ENCODE data around the gene MYL4. TPM values are rescaled to one million over a fixed set of nuclear protein-coding genes. Genes with fewer than 3 reads are reported as not detected.

The MYL4 gene
- total RNA-seq, 1 experiment from 2014 or later, result not detected

GRCh38 chr17:47250855-47251254 is 41.7 kb downstream of the MYL4 start:
- Histone ChIP-seq H3K9me3 (ENCODE audit: low read depth, low read length, poor library complexity, severe bottlenecking) (no peaks in the 10 kb centered on the region), H3K4me3 (ENCODE audit: low read depth, low read length, poor library complexity, severe bottlenecking) (no peak overlapping the region), H3K4me1 (ENCODE audit: insufficient read depth, low read length, poor library complexity, severe bottlenecking) (no peaks in the 10 kb centered on the region), H3K27ac (ENCODE audit: low read depth, low read length, poor library complexity, severe bottlenecking) (no peak overlapping the region), H3K36me3 (ENCODE audit: insufficient read depth, low read length, poor library complexity, severe bottlenecking) (no peaks in the 10 kb centered on the region), H3K27me3 (replicated peaks; ENCODE audit: insufficient read depth, low read depth, low read length, poor library complexity) (peaks cover 13% of the 10 kb centered on the region)
- POLR2A ChIA-PET (ENCODE audit: low non-redundant PET), result interaction anchor here (0.7 kb wide), 1 partner anchor 11 kb away, joined by 5 read pairs; no protein-coding TSS in a partner anchor
- intact Hi-C loops (cut with micrococcal nuclease; ENCODE audit: unreplicated experiment), result no loop called here
- BruUV-seq (replicated peaks), result no TSS peak
- DNase-seq (ENCODE audit: low spot score), result no peak
- no peak for TF ChIP-seq EZH2 (IDR thresholded peaks at IDR 0.05; ENCODE audit: borderline replicate concordance, low read depth, low read length, poor library complexity, severe bottlenecking)
- TF ChIP-seq CTCF (conservative IDR thresholded peaks at IDR 0.05; ENCODE audit: low read depth, low read length), result no peak
- CTCF ChIA-PET, result no interaction called here

- TF ChIP-seq EZH2 (IDR thresholded peaks at IDR 0.05; ENCODE audit: borderline replicate concordance, low read depth, low read length, poor library complexity, severe bottlenecking) (no peak), CTCF (conservative IDR thresholded peaks at IDR 0.05; ENCODE audit: low read depth, low read length) (no peak)
- DNase-seq (ENCODE audit: low spot score), result no peak
- ChIA-PET CTCF (no interaction called here), POLR2A (ENCODE audit: low non-redundant PET) (no interaction called here)
- no peak overlapping the region for H3K27ac ChIP-seq (ENCODE audit: low read depth, low read length, poor library complexity, severe bottlenecking)
- H3K9me3 ChIP-seq (ENCODE audit: low read depth, low read length, poor library complexity, severe bottlenecking), result no peaks in the 10 kb centered on the region
- no peaks in the 10 kb centered on the region for H3K36me3 ChIP-seq (ENCODE audit: insufficient read depth, low read length, poor library complexity, severe bottlenecking)
- peaks cover 13% of the 10 kb centered on the region for H3K27me3 ChIP-seq (replicated peaks; ENCODE audit: insufficient read depth, low read depth, low read length, poor library complexity)
- H3K4me1 ChIP-seq (ENCODE audit: insufficient read depth, low read length, poor library complexity, severe bottlenecking), result no peaks in the 10 kb centered on the region
- intact Hi-C loops (cut with micrococcal nuclease; ENCODE audit: unreplicated experiment), result no loop called here
- BruUV-seq (replicated peaks), result no TSS peak
- no peak overlapping the region for H3K4me3 ChIP-seq (ENCODE audit: low read depth, low read length, poor library complexity, severe bottlenecking)
Measured at GRCh38 chr17:47251421-47251940, 42.3 kb downstream of the MYL4 start.

GRCh38 chr17:47252209-47252608 is 43.1 kb downstream of the MYL4 start:
- ChIA-PET CTCF (no interaction called here), POLR2A (ENCODE audit: low non-redundant PET) (no interaction called here)
- no peak for TF ChIP-seq CTCF (conservative IDR thresholded peaks at IDR 0.05; ENCODE audit: low read depth, low read length)
- TF ChIP-seq EZH2 (IDR thresholded peaks at IDR 0.05; ENCODE audit: borderline replicate concordance, low read depth, low read length, poor library complexity, severe bottlenecking), result no peak

More at GRCh38 chr17:47252209-47252608, 43.1 kb downstream of the MYL4 start:
- no peak for DNase-seq (ENCODE audit: low spot score)
- H3K27ac ChIP-seq (ENCODE audit: low read depth, low read length, poor library complexity, severe bottlenecking), result no peak overlapping the region
- intact Hi-C loops (cut with micrococcal nuclease; ENCODE audit: unreplicated experiment), result no loop called here
- BruUV-seq (replicated peaks), result no TSS peak
- H3K27me3 ChIP-seq (replicated peaks; ENCODE audit: insufficient read depth, low read depth, low read length, poor library complexity), result peaks cover 13% of the 10 kb centered on the region
- no peaks in the 10 kb centered on the region for H3K4me1 ChIP-seq (ENCODE audit: insufficient read depth, low read length, poor library complexity, severe bottlenecking)
- no peaks in the 10 kb centered on the region for H3K36me3 ChIP-seq (ENCODE audit: insufficient read depth, low read length, poor library complexity, severe bottlenecking)
- no peaks in the 10 kb centered on the region for H3K9me3 ChIP-seq (ENCODE audit: low read depth, low read length, poor library complexity, severe bottlenecking)
- no peak overlapping the region for H3K4me3 ChIP-seq (ENCODE audit: low read depth, low read length, poor library complexity, severe bottlenecking)

Measured in A673 (cell line).